HFF-Myc (cell line): ENCODE data around the gene HECW1.

Experiments used
- DNase-seq: peaks from one replicate; pipeline ENCODE4 v3.0.0-alpha.2; 2011; ENCODE audit warnings: low read depth; ENCODE audit errors: extremely low read depth
- H3K4me3 ChIP-seq: replicated peaks from 2 replicates; pipeline ENCODE4 v1.5.1; 2011; ENCODE audit warnings: low read depth, mild to moderate bottlenecking, control low read depth, low read length
- TF ChIP-seq, protein P1 (sequence below): IDR thresholded peaks from 2 replicates; pipeline ENCODE4 v1.5.1; 2012; ENCODE audit warnings: mild to moderate bottlenecking, low read depth, low read length, control low read depth; ENCODE audit errors: missing control alignments

HECW1 gene

GRCh38 chr7:43449577-43449976, 337.1 kb downstream of the HECW1 start:
- no peak overlapping the region for H3K4me3 ChIP-seq
- TF ChIP-seq, protein P1, sequence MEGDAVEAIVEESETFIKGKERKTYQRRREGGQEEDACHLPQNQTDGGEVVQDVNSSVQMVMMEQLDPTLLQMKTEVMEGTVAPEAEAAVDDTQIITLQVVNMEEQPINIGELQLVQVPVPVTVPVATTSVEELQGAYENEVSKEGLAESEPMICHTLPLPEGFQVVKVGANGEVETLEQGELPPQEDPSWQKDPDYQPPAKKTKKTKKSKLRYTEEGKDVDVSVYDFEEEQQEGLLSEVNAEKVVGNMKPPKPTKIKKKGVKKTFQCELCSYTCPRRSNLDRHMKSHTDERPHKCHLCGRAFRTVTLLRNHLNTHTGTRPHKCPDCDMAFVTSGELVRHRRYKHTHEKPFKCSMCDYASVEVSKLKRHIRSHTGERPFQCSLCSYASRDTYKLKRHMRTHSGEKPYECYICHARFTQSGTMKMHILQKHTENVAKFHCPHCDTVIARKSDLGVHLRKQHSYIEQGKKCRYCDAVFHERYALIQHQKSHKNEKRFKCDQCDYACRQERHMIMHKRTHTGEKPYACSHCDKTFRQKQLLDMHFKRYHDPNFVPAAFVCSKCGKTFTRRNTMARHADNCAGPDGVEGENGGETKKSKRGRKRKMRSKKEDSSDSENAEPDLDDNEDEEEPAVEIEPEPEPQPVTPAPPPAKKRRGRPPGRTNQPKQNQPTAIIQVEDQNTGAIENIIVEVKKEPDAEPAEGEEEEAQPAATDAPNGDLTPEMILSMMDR: no peak
- no peak for DNase-seq

DNA sequence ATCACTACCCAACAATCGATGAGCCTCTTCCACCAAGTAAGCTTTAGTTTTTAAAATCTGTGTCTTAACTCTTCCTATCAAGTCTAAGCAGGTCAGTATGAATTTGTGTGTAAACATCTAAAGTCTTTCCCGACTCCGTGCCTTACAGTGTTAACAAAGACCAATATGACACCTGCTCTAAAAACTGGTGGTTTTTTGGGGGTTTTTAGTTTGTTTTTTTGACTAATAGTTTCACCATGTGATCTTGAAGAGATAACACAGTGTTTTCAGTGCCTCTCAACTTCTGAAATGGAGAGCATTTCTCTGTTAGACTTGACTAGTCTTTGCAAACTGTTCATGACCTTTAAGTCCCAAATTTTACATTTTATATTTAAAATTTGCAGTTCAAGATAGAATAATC, 338.4 kb downstream of the HECW1 start:
- TF ChIP-seq, protein P1: no peak
- H3K4me3 ChIP-seq: no peak overlapping the region
- DNase-seq: no peak

DNA sequence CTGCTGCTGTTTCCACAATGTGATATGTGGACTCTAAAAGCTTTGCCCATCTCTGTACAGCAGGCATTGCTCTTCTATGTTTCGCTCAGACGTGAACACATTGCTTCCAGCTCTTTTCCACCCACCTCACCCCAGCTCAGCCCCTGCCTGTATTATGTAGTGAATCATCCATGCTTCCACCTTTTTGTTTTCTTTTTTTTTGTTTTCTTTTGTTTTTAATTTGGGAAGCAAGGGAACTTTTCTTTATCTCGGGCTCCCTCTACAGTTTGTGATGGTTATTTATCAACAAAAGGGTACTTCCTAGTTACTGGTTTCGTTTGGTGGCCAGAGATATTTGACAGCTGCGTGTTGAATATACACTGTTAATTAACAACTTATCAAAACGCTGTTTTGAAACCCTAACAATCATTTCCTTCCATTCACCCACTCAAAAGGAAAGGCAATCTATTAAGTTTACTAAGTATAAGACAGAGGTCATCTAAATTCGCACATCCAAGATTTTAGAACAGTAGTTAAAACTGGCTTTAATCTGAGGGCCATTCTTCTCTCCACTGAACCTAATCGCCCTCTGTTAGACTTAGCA, 342.6 kb downstream of the HECW1 start:
- TF ChIP-seq, protein P1: peak; percentile 37
- peak; percentile 25 for DNase-seq
- no peak overlapping the region for H3K4me3 ChIP-seq

DNA sequence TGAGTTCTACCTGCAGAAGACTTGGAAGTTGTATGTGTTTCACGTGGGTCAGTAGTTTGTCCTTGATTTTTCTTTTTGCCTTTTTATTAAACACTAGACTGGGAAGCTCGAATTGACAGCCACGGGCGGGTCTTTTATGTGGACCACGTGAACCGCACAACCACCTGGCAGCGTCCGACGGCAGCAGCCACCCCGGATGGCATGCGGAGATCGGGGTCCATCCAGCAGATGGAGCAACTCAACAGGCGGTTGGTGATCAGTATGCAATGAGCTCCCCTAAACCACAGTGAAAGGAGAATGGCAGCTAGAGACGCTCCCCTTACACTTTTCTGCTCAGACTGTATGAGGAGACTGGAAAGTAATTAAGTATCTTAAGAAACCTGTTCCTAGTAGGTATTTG, 343.8 kb downstream of the HECW1 start:
- TF ChIP-seq, protein P1: no peak
- no peak overlapping the region for H3K4me3 ChIP-seq
- DNase-seq: no peak

- no peak overlapping the region for H3K4me3 ChIP-seq
- TF ChIP-seq, protein P1: no peak
- no peak for DNase-seq
Measured at GRCh38 chr7:43458330-43459018, 346.0 kb downstream of the HECW1 start.

DNA sequence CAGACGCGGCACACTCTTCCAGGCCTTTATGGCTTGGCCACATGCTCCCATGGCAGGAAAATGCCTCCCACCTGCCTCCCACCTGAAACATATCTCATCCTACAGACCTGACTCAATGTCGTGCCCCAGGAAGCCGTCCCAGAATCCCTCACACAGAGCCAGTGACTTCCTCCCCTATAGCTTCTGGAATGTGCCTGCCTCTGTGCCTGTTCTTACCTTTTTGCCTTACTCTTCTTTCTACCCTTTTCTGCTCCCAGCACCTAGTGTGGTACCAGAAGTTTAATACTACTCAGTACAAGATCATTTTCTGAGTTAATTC, 346.5 kb downstream of the HECW1 start:
- no peak for DNase-seq
- H3K4me3 ChIP-seq: no peak overlapping the region
- TF ChIP-seq, protein P1: no peak
